B cell (primary cell): Measurements from ENCODE around the gene SRXN1. TPM values are rescaled to one million over a fixed set of nuclear protein-coding genes. Genes with fewer than 3 reads are reported as not detected.

Source experiments
- ATAC-seq: fragments of 200-7000 bp; cut with Tn5 transposase; one replicate; pipeline ENCODE4 v1.10.0; 2021; ENCODE audit warnings: low read depth, mild to moderate bottlenecking, moderate number of reproducible peaks, moderate library complexity
- CTCF ChIA-PET: fragments of 350-600 bp; sonication (Branson Sonifier 250); formaldehyde crosslinking; loops from one replicate; lab custom pipeline; 2021; ENCODE audit warnings: antibody characterized with exemption, inconsistent platforms; lab: Charles Lee
- POLR2A ChIA-PET: fragments of 350-600 bp; sonication (Branson Sonifier 250); formaldehyde crosslinking; loops from one replicate; lab custom pipeline; 2021; ENCODE audit warnings: antibody characterized with exemption; lab: Charles Lee
- DNase-seq: peaks from one replicate; pipeline ENCODE4 v3.0.0; 2013
- H2AFZ ChIP-seq: 2 replicates; pipeline ENCODE4 v1.6.1; 2012; ENCODE audit warnings: mild to moderate bottlenecking, low read depth, low read length; ENCODE audit not compliant: insufficient read depth, poor library complexity, severe bottlenecking
- H3K27ac ChIP-seq, 2 donors: 1 replicate in 1 of 2; 2 replicates in 1 of 2; pipeline ENCODE4 v1.5.1; 2012 to 2013; ENCODE audit warnings: low read length in 2 of 2, mild to moderate bottlenecking in 2 of 2, moderate library complexity in 1 of 2
- H3K27me3 ChIP-seq, 4 experiments: fragments of 200-600 bp in 1 of 4; sonication (generic) in 1 of 4; replicated peaks in 1 of 4; 1 replicate in 2 of 4; 2 replicates in 2 of 4; pipeline versions ENCODE4 v1.6.1 to v1.7.0; 2013 to 2016; ENCODE audit warnings: low read length in 3 of 4, mild to moderate bottlenecking in 2 of 4, mixed read lengths in 1 of 4, moderate library complexity in 1 of 4; ENCODE audit not compliant: insufficient read depth in 4 of 4, control insufficient read depth in 3 of 4; ENCODE audit errors: control extremely low read depth in 1 of 4
- H3K36me3 ChIP-seq, 2 experiments: replicated peaks in 1 of 2; 1 replicate in 1 of 2; 2 replicates in 1 of 2; pipeline versions ENCODE4 v1.6.1 to v1.7.1; 2013; ENCODE audit warnings: low read length in 1 of 2; ENCODE audit not compliant: insufficient read depth in 2 of 2, control insufficient read depth in 1 of 2; ENCODE audit errors: control extremely low read depth in 1 of 2, extremely low read depth in 1 of 2
- H3K4me1 ChIP-seq, 2 donors: fragments of 200-600 bp in 1 of 2; sonication (generic) in 1 of 2; 1 replicate in 1 of 2; 2 replicates in 1 of 2; pipeline versions ENCODE4 v1.5.1 to v1.6.1; 2013 to 2017; ENCODE audit warnings: low read length in 2 of 2; ENCODE audit not compliant: control insufficient read depth in 2 of 2, insufficient read depth in 2 of 2
- H3K4me2 ChIP-seq: replicated peaks from 2 replicates; pipeline ENCODE3; 2012; ENCODE audit warnings: mild to moderate bottlenecking, low read depth, low read length; ENCODE audit not compliant: poor library complexity, severe bottlenecking
- H3K4me3 ChIP-seq, 5 experiments: fragments of 200-600 bp in 1 of 5; sonication (generic) in 1 of 5; 1 replicate in 3 of 5; 2 replicates in 2 of 5; pipeline versions ENCODE4 v1.5.1 to v1.7.0; 2011 to 2016; ENCODE audit warnings: low read length in 4 of 5, mild to moderate bottlenecking in 4 of 5, low read depth in 2 of 5, control low read depth in 1 of 5, moderate library complexity in 1 of 5; ENCODE audit not compliant: insufficient read depth in 1 of 5; ENCODE audit errors: control extremely low read depth in 1 of 5, extremely low read depth in 1 of 5
- H3K79me2 ChIP-seq: fragments of 200-600 bp; sonication (generic); one replicate; pipeline ENCODE4 v1.6.0; 2016; ENCODE audit warnings: low read length; ENCODE audit not compliant: control insufficient read depth, insufficient read depth
- H3K9ac ChIP-seq: fragments of 200-600 bp; sonication (generic); 2 replicates; pipeline ENCODE4 v1.6.1; 2017; ENCODE audit warnings: mild to moderate bottlenecking, low read length, moderate library complexity
- H3K9me3 ChIP-seq, 3 donors: one replicate each; pipeline versions ENCODE4 v1.6.1 to v1.7.1; 2013; ENCODE audit warnings: low read length in 2 of 3; ENCODE audit not compliant: control insufficient read depth in 2 of 3, insufficient read depth in 1 of 3; ENCODE audit errors: control extremely low read depth in 1 of 3
- H4K20me1 ChIP-seq: 2 replicates; pipeline ENCODE4 v1.6.0; 2012; ENCODE audit warnings: mild to moderate bottlenecking, low read length; ENCODE audit not compliant: insufficient read depth, control insufficient read depth, poor library complexity, severe bottlenecking
- H3K27ac Mint-ChIP-seq: one replicate; pipeline ENCODE4 v1.8.0; 2021; ENCODE audit warnings: mixed read lengths
- H3K27me3 Mint-ChIP-seq: one replicate; pipeline ENCODE4 v1.8.0; 2021; ENCODE audit warnings: mixed read lengths
- H3K4me1 Mint-ChIP-seq: one replicate; pipeline ENCODE4 v1.8.0; 2021; ENCODE audit warnings: mixed read lengths
- H3K4me3 Mint-ChIP-seq: one replicate; pipeline ENCODE4 v1.8.0; 2021; ENCODE audit warnings: mixed read lengths
- H3K9me3 Mint-ChIP-seq: one replicate; pipeline ENCODE4 v1.8.0; 2022; ENCODE audit warnings: mixed read lengths; ENCODE audit not compliant: insufficient read depth
- CTCF ChIP-seq: fragments of 200-600 bp; IDR thresholded peaks from one replicate; pipeline ENCODE4 v1.8.0; 2022; ENCODE audit warnings: antibody characterized with exemption, mild to moderate bottlenecking
- EZH2 ChIP-seq: IDR thresholded peaks from 2 replicates; pipeline ENCODE4 v1.6.1; 2012; ENCODE audit warnings: borderline replicate concordance, low read depth, mild to moderate bottlenecking, moderate library complexity, low read length; ENCODE audit not compliant: insufficient read depth, poor library complexity, severe bottlenecking
- WGBS: methylation state at CpG from one replicate; pipeline ENCODE4 v1.1.5; 2013; ENCODE audit warnings: missing lambda C conversion rate; ENCODE audit not compliant: insufficient coverage; 5-methylcytosine and 5-hydroxymethylcytosine counted together
- intact Hi-C: fragments of 100-400 bp; cut with micrococcal nuclease; formaldehyde crosslinking; loops from one replicate; pipeline ENCODE4 v1.10.0; 2022
- polyA plus RNA-seq: library from polyadenylated mRNA; depleted of rRNA; stranded (reverse); fragments of >200 nt; gene quantifications from 2 replicates; pipeline ENCODE4 v1.2.3, GENCODE V29; 2012
- total RNA-seq, 2 donors: library from RNA; stranded (reverse); fragments of 120-200 nt in 1 of 2; gene quantifications; 1 replicate in 1 of 2; 2 replicates in 1 of 2; pipeline versions ENCODE4 v1.2.3 to v1.2.4, GENCODE V29; 2013 to 2022

SRXN1 gene
- total and polyA plus RNA-seq, 2 donors (not counting 1 experiment from before 2014, with no cell fraction given) = 1.3 to 4.5 TPM

DNA sequence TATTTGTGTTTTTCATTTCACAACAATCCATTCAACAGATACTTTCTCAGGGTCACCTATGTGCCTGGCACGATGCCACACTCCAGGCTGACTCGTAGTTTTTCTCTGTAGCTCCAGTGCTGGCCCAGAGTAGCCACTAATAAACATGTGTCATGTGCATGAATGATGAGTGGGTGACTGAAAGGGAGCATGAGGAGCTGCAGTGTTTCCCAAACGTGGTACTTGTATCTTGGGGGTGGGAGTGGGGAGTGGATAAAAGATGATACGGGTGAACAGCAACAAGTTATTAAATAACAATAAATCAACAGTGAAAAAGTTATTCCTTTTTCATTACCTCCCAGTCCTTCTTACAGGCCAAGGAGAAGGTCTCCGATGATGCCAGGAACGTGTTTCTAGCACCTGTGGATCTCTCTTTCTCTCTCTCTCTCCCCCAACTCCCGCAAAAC is 17.1 kb downstream of the SRXN1 start:
- intact Hi-C loops = no loop called here
- Histone ChIP-seq H3K27me3 (no peaks in the 10 kb centered on the region), H2AFZ (no peak overlapping the region), H4K20me1 (no peaks in the 10 kb centered on the region), H3K4me1 (no peaks in the 10 kb centered on the region), H3K4me2 (no peak overlapping the region), H3K9me3 (no peaks in the 10 kb centered on the region), H3K36me3 (no peaks in the 10 kb centered on the region), H3K4me3 (no peak overlapping the region), H3K27ac (no peak overlapping the region), H3K79me2 (no peaks in the 10 kb centered on the region), H3K9ac (no peak overlapping the region)
- no peak overlapping the region for H3K27ac Mint-ChIP-seq
- no peaks in the 10 kb centered on the region for H3K4me1 Mint-ChIP-seq
- no peak for TF ChIP-seq EZH2
- TF ChIP-seq CTCF = no peak
- 67% methylated on average over 3 of the region's 7 CpGs for WGBS
- ATAC-seq (no peak), DNase-seq (no peak)
- H3K27me3 Mint-ChIP-seq = peaks cover 20% of the 10 kb centered on the region
- H3K9me3 Mint-ChIP-seq = no peaks in the 10 kb centered on the region
- CTCF ChIA-PET = no interaction called here
- H3K4me3 Mint-ChIP-seq = no peak overlapping the region
- POLR2A ChIA-PET = no interaction called here

- Histone ChIP-seq H3K4me2 (no peak overlapping the region), H3K4me1 (no peaks in the 10 kb centered on the region), H3K27me3 (no peaks in the 10 kb centered on the region), H3K36me3 (no peaks in the 10 kb centered on the region), H3K79me2 (no peaks in the 10 kb centered on the region), H4K20me1 (no peaks in the 10 kb centered on the region), H3K9ac (no peak overlapping the region), H3K9me3 (no peaks in the 10 kb centered on the region), H3K4me3 (no peak overlapping the region), H2AFZ (no peak overlapping the region), H3K27ac (no peak overlapping the region)
- DNase-seq (no peak), ATAC-seq (no peak)
- 93% methylated on average over 3 of the region's 9 CpGs for WGBS
- Mint-ChIP-seq H3K9me3 (no peaks in the 10 kb centered on the region), H3K4me1 (no peaks in the 10 kb centered on the region), H3K27me3 (peaks cover 20% of the 10 kb centered on the region), H3K4me3 (no peak overlapping the region), H3K27ac (no peak overlapping the region)
- POLR2A ChIA-PET = no interaction called here
- TF ChIP-seq EZH2 (no peak), CTCF (no peak)
- CTCF ChIA-PET = no interaction called here
- intact Hi-C loops = no loop called here
These were observed 17.7 kb downstream of the SRXN1 start for GRCh38 chr20:635028-635892.
